IMR-90 (cell line): Measurements from ENCODE around the gene CD244. TPM values are rescaled to one million over a fixed set of nuclear protein-coding genes. Genes with fewer than 3 reads are reported as not detected.

Experiments
- ATAC-seq: fragments of 200-7000 bp; cut with Tn5 transposase; 2 replicates; pipeline ENCODE4 v1.9.1; 2020; ENCODE audit warnings: low read depth, mild to moderate bottlenecking, moderate library complexity
- BruUV-seq: library from RNA; stranded (reverse); fragments of 400-500 nt; replicated peaks from 2 replicates; lab custom pipeline; 2021; lab: Mats Ljungman, UMichigan
- CTCF ChIA-PET: fragments of 300-600 bp; formaldehyde crosslinking; extraction: SDS; loops from one replicate; lab custom pipeline; 2021; ENCODE audit warnings: antibody characterized with exemption; lab: Yijun Ruan, JAX
- POLR2A ChIA-PET: fragments of 300-600 bp; sonication (Branson Sonifier 250); formaldehyde crosslinking; loops from one replicate; lab custom pipeline; 2022; ENCODE audit warnings: antibody characterized with exemption; ENCODE audit not compliant: unreplicated experiment; lab: Charles Lee
- DNase-seq: peaks from one replicate; pipeline ENCODE4 v3.0.0; 2013
- H2AFZ ChIP-seq: replicated peaks from 2 replicates; pipeline ENCODE3; 2013; ENCODE audit warnings: low read length, mild to moderate bottlenecking; ENCODE audit not compliant: poor library complexity
- H2AK5ac ChIP-seq: 2 replicates; pipeline ENCODE4 v1.6.1; 2013; ENCODE audit warnings: low read depth, low read length, inconsistent platforms
- H2AK9ac ChIP-seq: replicated peaks from 2 replicates; pipeline ENCODE3; 2013; ENCODE audit warnings: mild to moderate bottlenecking, low read depth, low read length, moderate library complexity; ENCODE audit not compliant: poor library complexity
- H2BK120ac ChIP-seq: 2 replicates; pipeline ENCODE4 v1.6.1; 2013; ENCODE audit warnings: low read depth, low read length, inconsistent platforms
- H2BK15ac ChIP-seq: 3 replicates; pipeline ENCODE4 v1.6.1; 2013; ENCODE audit warnings: low read depth, low read length, inconsistent platforms
- H2BK20ac ChIP-seq: 2 replicates; pipeline ENCODE4 v1.6.1; 2013; ENCODE audit warnings: low read depth, mild to moderate bottlenecking, inconsistent platforms, low read length, moderate library complexity
- H2BK5ac ChIP-seq: 2 replicates; pipeline ENCODE4 v1.6.1; 2013; ENCODE audit warnings: mild to moderate bottlenecking, low read depth, low read length, inconsistent platforms; ENCODE audit not compliant: poor library complexity, severe bottlenecking
- H3K14ac ChIP-seq: replicated peaks from 2 replicates; pipeline ENCODE4 v1.6.1; 2013; ENCODE audit warnings: low read depth, low read length, inconsistent platforms
- H3K18ac ChIP-seq: 2 replicates; pipeline ENCODE4 v1.6.1; 2013; ENCODE audit warnings: low read depth, low read length, control low read depth
- H3K23ac ChIP-seq: 2 replicates; pipeline ENCODE4 v1.6.1; 2013; ENCODE audit warnings: low read depth, low read length, inconsistent platforms
- H3K27ac ChIP-seq: 2 replicates; pipeline ENCODE4 v1.5.1; 2013; ENCODE audit warnings: mild to moderate bottlenecking, control low read depth, low read length; ENCODE audit not compliant: insufficient read depth
- H3K27me3 ChIP-seq: 2 replicates; pipeline ENCODE4 v1.6.1; 2013; ENCODE audit warnings: low read length; ENCODE audit not compliant: control insufficient read depth, insufficient read depth
- H3K36me3 ChIP-seq: 2 replicates; pipeline ENCODE4 v1.6.1; 2013; ENCODE audit warnings: low read length, mixed read lengths; ENCODE audit not compliant: control insufficient read depth, insufficient read depth
- H3K4ac ChIP-seq: 2 replicates; pipeline ENCODE4 v1.6.1; 2013; ENCODE audit warnings: low read depth, low read length, inconsistent platforms
- H3K4me1 ChIP-seq: 2 replicates; pipeline ENCODE4 v1.6.1; 2013; ENCODE audit warnings: low read length, mixed read lengths; ENCODE audit not compliant: control insufficient read depth, insufficient read depth
- H3K4me2 ChIP-seq: 2 replicates; pipeline ENCODE4 v1.6.1; 2013; ENCODE audit warnings: low read depth, mild to moderate bottlenecking, control low read depth, low read length, moderate library complexity
- H3K4me3 ChIP-seq: 2 replicates; pipeline ENCODE4 v1.5.1; 2013; ENCODE audit warnings: low read depth, mild to moderate bottlenecking, control low read depth, low read length, moderate library complexity; ENCODE audit not compliant: insufficient read depth
- H3K56ac ChIP-seq: 2 replicates; pipeline ENCODE4 v1.6.1; 2013; ENCODE audit warnings: low read length, inconsistent platforms; ENCODE audit not compliant: insufficient read depth; ENCODE audit errors: extremely low read depth
- H3K79me1 ChIP-seq, 2 experiments: 2 replicates each; pipeline ENCODE4 v1.6.1; 2013; ENCODE audit warnings: low read length in 2 of 2, inconsistent platforms in 1 of 2, low read depth in 1 of 2
- H3K9ac ChIP-seq: 2 replicates; pipeline ENCODE4 v1.6.1; 2013; ENCODE audit warnings: low read depth, low read length, control low read depth
- H3K9me1 ChIP-seq: 2 replicates; pipeline ENCODE4 v1.6.1; 2013; ENCODE audit warnings: low read length, inconsistent platforms; ENCODE audit not compliant: insufficient read depth
- H3K9me3 ChIP-seq: 2 replicates; pipeline ENCODE4 v1.6.1; 2013; ENCODE audit warnings: low read length; ENCODE audit not compliant: control insufficient read depth, insufficient read depth
- H4K20me1 ChIP-seq: 2 replicates; pipeline ENCODE4 v1.6.1; 2013; ENCODE audit warnings: low read length, inconsistent platforms; ENCODE audit not compliant: insufficient read depth
- H4K5ac ChIP-seq: 2 replicates; pipeline ENCODE4 v1.6.1; 2013; ENCODE audit warnings: mild to moderate bottlenecking, low read depth, low read length, control low read depth
- H4K8ac ChIP-seq, 2 experiments: 2 replicates each; pipeline ENCODE4 v1.6.1; 2013; ENCODE audit warnings: low read depth in 2 of 2, low read length in 2 of 2, control low read depth in 1 of 2, inconsistent platforms in 1 of 2
- H4K91ac ChIP-seq: 2 replicates; pipeline ENCODE4 v1.6.1; 2013; ENCODE audit warnings: low read depth, low read length, inconsistent platforms; ENCODE audit not compliant: insufficient read depth
- BHLHE40 ChIP-seq: fragments of 150-350 bp; IDR thresholded peaks from 2 replicates; pipeline ENCODE4 v1.6.1; 2016; ENCODE audit warnings: mild to moderate bottlenecking, low read depth, low read length
- CEBPB ChIP-seq: IDR thresholded peaks from 2 replicates; pipeline ENCODE4 v1.6.1; 2012; ENCODE audit warnings: low read depth, low read length, improper control_type of control experiment
- CHD1 ChIP-seq: IDR thresholded peaks from 2 replicates; pipeline ENCODE4 v1.6.1; 2012; ENCODE audit warnings: low read depth, low read length, improper control_type of control experiment
- ELK1 ChIP-seq: fragments of 150-350 bp; IDR thresholded peaks from 2 replicates; pipeline ENCODE4 v1.6.1; 2016; ENCODE audit warnings: low read depth, mild to moderate bottlenecking, low read length, moderate library complexity, borderline replicate concordance
- FOS ChIP-seq: fragments of 150-350 bp; IDR thresholded peaks from 2 replicates; pipeline ENCODE4 v1.6.1; 2016; ENCODE audit warnings: low read depth, low read length
- MAFK ChIP-seq: IDR thresholded peaks from 2 replicates; pipeline ENCODE4 v1.6.1; 2012; ENCODE audit warnings: low read depth, low read length, improper control_type of control experiment
- MAZ ChIP-seq: IDR thresholded peaks from 2 replicates; pipeline ENCODE4 v1.6.1; 2012; ENCODE audit warnings: low read depth, mild to moderate bottlenecking, low read length, improper control_type of control experiment, moderate library complexity, borderline replicate concordance
- MXI1 ChIP-seq: IDR thresholded peaks from 2 replicates; pipeline ENCODE4 v1.6.1; 2012; ENCODE audit warnings: low read depth, mild to moderate bottlenecking, low read length, moderate library complexity, borderline replicate concordance
- NFE2L2 ChIP-seq: fragments of 150-350 bp; IDR thresholded peaks from 2 replicates; pipeline ENCODE4 v1.6.1; 2016; ENCODE audit warnings: low read depth, mild to moderate bottlenecking, low read length
- POLR2A ChIP-seq: IDR thresholded peaks from 2 replicates; pipeline ENCODE4 v1.6.1; 2012; ENCODE audit warnings: mild to moderate bottlenecking, low read depth, low read length
- RAD21 ChIP-seq: IDR thresholded peaks from 2 replicates; pipeline ENCODE4 v1.6.1; 2012; ENCODE audit warnings: low read length, improper control_type of control experiment
- RCOR1 ChIP-seq: IDR thresholded peaks from 2 replicates; pipeline ENCODE4 v1.6.1; 2012; ENCODE audit warnings: mild to moderate bottlenecking, low read length, improper control_type of control experiment; ENCODE audit not compliant: insufficient replicate concordance
- RFX5 ChIP-seq: IDR thresholded peaks from 2 replicates; pipeline ENCODE4 v1.8.0; 2012; ENCODE audit warnings: low read depth, mild to moderate bottlenecking, low read length, moderate library complexity
- SMC3 ChIP-seq: fragments of 150-350 bp; IDR thresholded peaks from 2 replicates; pipeline ENCODE4 v1.6.1; 2016; ENCODE audit warnings: low read depth, mild to moderate bottlenecking, antibody characterized with exemption, low read length, moderate library complexity
- USF2 ChIP-seq: fragments of 150-350 bp; IDR thresholded peaks from 2 replicates; pipeline ENCODE4 v1.6.1; 2017; ENCODE audit warnings: mild to moderate bottlenecking, antibody characterized with exemption, low read length, low read depth
- WGBS, 2 experiments: methylation state at CpG; one replicate each; pipeline versions ENCODE4 v1.1.5 to v1.1.7; 2013; ENCODE audit warnings: missing lambda C conversion rate in 2 of 2; ENCODE audit not compliant: insufficient read length in 1 of 2; ENCODE audit errors: extremely low coverage in 2 of 2; 5-methylcytosine and 5-hydroxymethylcytosine counted together
- dilution Hi-C: fragments of 300-500 bp; cut with HindIII; formaldehyde crosslinking; loops from one replicate; pipeline ENCODE4 v1.14.3; 2018; ENCODE audit warnings: low sequenced_read_pairs; ENCODE audit not compliant: unreplicated experiment
- in situ Hi-C: fragments of 300-500 bp; cut with MboI; formaldehyde crosslinking; loops from 3 replicates; pipeline ENCODE4 v1.14.3; 2019; ENCODE audit warnings: low sequenced_read_pairs, inconsistent platforms, mixed read lengths
- intact Hi-C: fragments of 100-400 bp; cut with micrococcal nuclease; formaldehyde crosslinking; loops from 2 replicates; pipeline ENCODE4 v1.10.0; 2022
- polyA plus RNA-seq, 3 experiments: library from polyadenylated mRNA; depleted of rRNA; stranded (reverse); fragments of >200 nt; gene quantifications; 2 replicates each; pipeline ENCODE4 v1.2.3, GENCODE V29; 2012; ENCODE audit warnings: low replicate concordance in 1 of 3
- total RNA-seq: library from RNA; depleted of rRNA; stranded (reverse); fragments of >200 nt; gene quantifications from 2 replicates; pipeline ENCODE4 v1.2.3, GENCODE V29; 2012
- TF ChIP-seq, protein P1 (sequence below): conservative IDR thresholded peaks from 2 replicates; pipeline ENCODE4 v1.5.1; 2012; ENCODE audit warnings: mild to moderate bottlenecking, low read depth, low read length, improper control_type of control experiment

The CD244 gene
- total and polyA plus RNA-seq, 2 of the 4 experiments (the other 2 are of a cell fraction): not detected

- intact Hi-C loops: no loop called here
- no TSS peak for BruUV-seq
- CTCF ChIA-PET: no interaction called here
Measured at GRCh38 chr1:160819186-160819585, 43.5 kb downstream of the CD244 start.

More at GRCh38 chr1:160819186-160819585, 43.5 kb downstream of the CD244 start:
- no peak overlapping the region for H2BK5ac ChIP-seq
- no peak for TF ChIP-seq ELK1
- TF ChIP-seq CEBPB: no peak
- TF ChIP-seq CHD1: no peak
- TF ChIP-seq FOS: no peak
- no peak for TF ChIP-seq BHLHE40
- no peak for TF ChIP-seq MAZ
- no peak for TF ChIP-seq SMC3
- TF ChIP-seq RFX5: no peak
- TF ChIP-seq RCOR1: no peak
- no peak for TF ChIP-seq MXI1
- no peak for TF ChIP-seq POLR2A
- TF ChIP-seq, protein P1, sequence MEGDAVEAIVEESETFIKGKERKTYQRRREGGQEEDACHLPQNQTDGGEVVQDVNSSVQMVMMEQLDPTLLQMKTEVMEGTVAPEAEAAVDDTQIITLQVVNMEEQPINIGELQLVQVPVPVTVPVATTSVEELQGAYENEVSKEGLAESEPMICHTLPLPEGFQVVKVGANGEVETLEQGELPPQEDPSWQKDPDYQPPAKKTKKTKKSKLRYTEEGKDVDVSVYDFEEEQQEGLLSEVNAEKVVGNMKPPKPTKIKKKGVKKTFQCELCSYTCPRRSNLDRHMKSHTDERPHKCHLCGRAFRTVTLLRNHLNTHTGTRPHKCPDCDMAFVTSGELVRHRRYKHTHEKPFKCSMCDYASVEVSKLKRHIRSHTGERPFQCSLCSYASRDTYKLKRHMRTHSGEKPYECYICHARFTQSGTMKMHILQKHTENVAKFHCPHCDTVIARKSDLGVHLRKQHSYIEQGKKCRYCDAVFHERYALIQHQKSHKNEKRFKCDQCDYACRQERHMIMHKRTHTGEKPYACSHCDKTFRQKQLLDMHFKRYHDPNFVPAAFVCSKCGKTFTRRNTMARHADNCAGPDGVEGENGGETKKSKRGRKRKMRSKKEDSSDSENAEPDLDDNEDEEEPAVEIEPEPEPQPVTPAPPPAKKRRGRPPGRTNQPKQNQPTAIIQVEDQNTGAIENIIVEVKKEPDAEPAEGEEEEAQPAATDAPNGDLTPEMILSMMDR: no peak
- no peak for TF ChIP-seq USF2
- TF ChIP-seq RAD21: no peak
- no peak for TF ChIP-seq MAFK
- no peak for TF ChIP-seq NFE2L2
- H4K5ac ChIP-seq: no peak overlapping the region
- H4K91ac ChIP-seq: no peak overlapping the region
- in situ Hi-C loops (no loop called here), dilution Hi-C loops (no loop called here)
- no peak for ATAC-seq
- no peak overlapping the region for H3K4ac ChIP-seq
- no peak overlapping the region for H4K8ac ChIP-seq
- H3K4me2 ChIP-seq: no peak overlapping the region
- H3K9ac ChIP-seq: no peak overlapping the region
- POLR2A ChIA-PET: no interaction called here
- H3K79me1 ChIP-seq: no peaks in the 10 kb centered on the region
- H3K4me3 ChIP-seq: no peak overlapping the region
- no peaks in the 10 kb centered on the region for H3K9me3 ChIP-seq
- H3K23ac ChIP-seq: no peak overlapping the region
- H3K56ac ChIP-seq: no peak overlapping the region
- H2BK15ac ChIP-seq: no peak overlapping the region
- H3K27me3 ChIP-seq: no peaks in the 10 kb centered on the region
- H3K4me1 ChIP-seq: no peaks in the 10 kb centered on the region
- no peak overlapping the region for H2AFZ ChIP-seq
- no peaks in the 10 kb centered on the region for H3K36me3 ChIP-seq
- H2BK120ac ChIP-seq: no peak overlapping the region
- no peaks in the 10 kb centered on the region for H3K9me1 ChIP-seq
- no peak overlapping the region for H2AK9ac ChIP-seq
- H3K27ac ChIP-seq: no peak overlapping the region
- no peak for DNase-seq
- WGBS, 2 experiments: 0% methylated on average over 1 of the region's 3 CpGs; no CpG with 5 or more reads in 1 of the 2 experiments
- H3K14ac ChIP-seq: no peak overlapping the region
- no peak overlapping the region for H2AK5ac ChIP-seq
- H2BK20ac ChIP-seq: no peak overlapping the region
- H4K20me1 ChIP-seq: no peaks in the 10 kb centered on the region
- no peak overlapping the region for H3K18ac ChIP-seq
